ENCODE measurements around the gene SERINC3.

GRCh38 chr20:44501448-44501847, 20.4 kb downstream of the SERINC3 start:
- no peak for TF ChIP-seq ZNF331 (CRISPR knock-in tag; IDR thresholded peaks at IDR 0.05; ENCODE audit: low read depth)
- TF ChIP-seq CTCF (conservative IDR thresholded peaks at IDR 0.05; ENCODE audit: low read depth in 2 of 2): no peak
- no peak for TF ChIP-seq EZH2 (IDR thresholded peaks at IDR 0.05; ENCODE audit: low read depth, unreplicated experiment)
- TF ChIP-seq POLR2AphosphoS5 (IDR thresholded peaks at IDR 0.05; ENCODE audit: low read depth): no peak
- TF ChIP-seq EZH2phosphoT487 (IDR thresholded peaks at IDR 0.05; ENCODE audit: unreplicated experiment): no peak
- no peak for TF ChIP-seq REST (IDR thresholded peaks at IDR 0.05; ENCODE audit: unreplicated experiment)
- no peak for TF ChIP-seq CREB1 (CRISPR knock-in tag; IDR thresholded peaks at IDR 0.05; ENCODE audit: low read depth)
- no peak for TF ChIP-seq JUNB (IDR thresholded peaks at IDR 0.05; ENCODE audit: unreplicated experiment)
- TF ChIP-seq STAT1 (IDR thresholded peaks at IDR 0.05; ENCODE audit: unreplicated experiment): no peak
- TF ChIP-seq ZNF462 (CRISPR knock-in tag; IDR thresholded peaks at IDR 0.05): no peak
- TF ChIP-seq ZNF114 (CRISPR knock-in tag; IDR thresholded peaks at IDR 0.05): no peak

Data from GM23338 (cell line).